Fibroblast of peridontal ligament (primary cell): Measurements from ENCODE around the gene NEK7.
A peak's percentile ranks its signal among the peaks of the same experiment; 100 is the strongest.
"Not testable (repeated sequence)": the region's sequence is repeated elsewhere in the genome, so short reads cannot be mapped to it uniquely, and the experiment has no call there.

Experiments used
- DNase-seq: peaks from one replicate; pipeline ENCODE4 v3.0.0-alpha.2; 2010; ENCODE audit errors: extremely low read depth

NEK7 gene

DNA sequence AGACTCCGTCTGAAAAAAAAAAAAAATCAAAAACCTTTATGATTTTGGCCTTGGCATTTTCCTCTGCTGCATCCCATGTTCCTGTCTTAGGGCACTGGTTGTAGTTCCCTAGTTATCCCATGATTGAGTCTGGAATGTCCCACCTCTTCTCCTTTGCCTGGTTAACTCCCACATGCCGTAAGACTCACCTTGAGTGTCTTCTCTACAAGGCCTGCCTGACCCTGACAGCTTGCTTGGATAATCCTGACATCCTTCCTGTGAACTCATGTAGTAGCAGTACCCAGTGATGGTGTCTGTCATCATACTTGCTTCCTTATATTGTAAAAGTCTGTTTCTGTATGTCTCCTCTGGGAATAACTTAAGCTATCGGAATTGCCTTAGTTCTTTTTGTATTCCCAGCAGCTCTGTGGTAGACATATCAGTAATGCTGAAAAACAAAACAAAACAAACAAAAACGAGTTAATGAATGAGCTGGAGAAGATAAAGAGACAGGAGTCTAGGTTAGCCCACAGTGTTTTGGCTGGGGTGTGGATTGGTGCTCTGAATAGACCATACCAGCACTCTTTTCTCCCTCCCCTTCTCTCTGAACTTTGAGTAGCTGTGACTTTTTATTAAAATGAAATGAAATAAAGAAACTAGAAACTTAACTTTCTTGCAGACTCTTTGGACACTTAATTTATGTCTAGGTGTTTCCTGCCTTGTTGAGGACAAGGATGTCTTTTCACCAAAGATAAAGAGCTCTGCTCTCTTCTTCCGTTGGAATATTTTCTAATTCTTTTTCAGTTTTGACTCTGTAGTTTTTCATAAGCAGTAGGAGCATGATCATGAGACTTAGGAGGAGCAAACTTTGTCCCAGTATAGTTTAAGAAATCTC is 15.1 kb downstream of the NEK7 start:
- no peak for DNase-seq

DNA sequence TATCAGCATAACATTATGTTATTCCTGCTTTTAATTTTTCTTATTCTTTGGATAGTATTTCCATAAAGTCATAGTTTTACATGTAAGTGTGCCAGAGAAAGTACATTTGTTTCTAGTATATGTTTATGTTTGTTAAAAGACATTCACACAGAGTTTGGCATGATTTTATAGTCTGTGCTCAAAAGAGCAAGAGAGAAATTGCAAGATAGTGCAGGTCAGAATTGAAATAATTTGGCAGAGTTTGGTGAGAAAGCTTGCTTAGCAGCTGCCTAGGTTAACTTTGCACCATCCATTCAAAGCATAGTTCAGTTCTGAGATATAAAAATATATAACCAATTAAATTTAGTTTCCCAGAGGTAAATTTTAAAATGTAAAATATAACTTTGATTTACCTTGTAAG is 17.0 kb downstream of the NEK7 start:
- no peak for DNase-seq

DNA sequence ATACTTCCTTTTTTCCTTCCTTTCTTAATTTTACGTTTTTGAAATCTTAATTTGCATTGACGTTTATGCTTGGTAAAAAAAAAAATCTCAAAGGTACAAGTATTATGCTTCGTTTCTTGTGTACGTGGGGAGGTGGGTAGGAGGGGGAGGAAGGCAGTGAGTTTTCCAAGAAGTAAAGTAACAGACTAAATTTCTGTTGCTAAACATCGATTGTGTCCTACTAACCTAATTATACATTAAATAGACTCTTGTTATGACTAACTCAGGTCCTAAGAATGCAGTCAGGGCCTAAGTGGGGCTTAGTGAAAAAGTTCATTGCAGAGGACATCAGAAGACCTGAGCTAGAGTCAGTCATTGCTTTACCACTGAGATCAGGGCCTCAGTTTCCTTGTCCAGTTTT is 17.5 kb downstream of the NEK7 start:
- peak; percentile 31 for DNase-seq

DNA sequence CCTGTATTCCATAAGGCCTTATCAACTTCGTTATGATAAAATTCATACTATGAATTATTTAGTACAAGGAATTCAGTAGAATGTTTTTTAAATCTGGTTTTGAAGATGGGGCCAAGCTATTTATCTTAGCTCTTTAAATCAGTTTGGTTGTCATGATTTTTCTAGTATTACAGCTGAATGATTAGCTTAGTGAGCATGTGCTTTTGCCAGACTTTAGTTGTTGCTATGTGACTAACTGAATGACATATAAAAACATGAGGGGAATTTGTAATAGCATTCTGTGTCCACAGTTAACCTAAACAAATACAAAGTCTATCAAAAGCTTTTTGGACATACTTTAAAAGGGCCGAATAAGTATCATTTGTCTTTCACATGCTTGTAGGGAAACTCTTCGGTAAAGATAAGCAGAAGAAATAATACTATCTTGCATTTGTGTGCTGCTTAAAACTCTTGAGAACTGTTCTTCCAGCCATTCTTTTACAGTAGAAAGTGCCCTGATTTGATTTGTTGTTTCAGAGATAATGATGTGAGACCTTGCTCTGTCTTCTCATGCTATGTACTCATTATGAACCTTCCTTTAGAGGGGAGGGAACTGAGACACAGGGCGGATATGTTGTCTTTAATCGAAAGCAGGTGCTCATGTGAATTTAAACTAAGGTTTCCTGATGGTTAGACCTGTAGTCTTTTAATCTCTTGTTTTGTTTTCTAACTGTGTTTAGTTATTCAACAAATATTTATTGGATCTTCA is 18.8 kb downstream of the NEK7 start:
- peak; percentile 80 for DNase-seq

DNA sequence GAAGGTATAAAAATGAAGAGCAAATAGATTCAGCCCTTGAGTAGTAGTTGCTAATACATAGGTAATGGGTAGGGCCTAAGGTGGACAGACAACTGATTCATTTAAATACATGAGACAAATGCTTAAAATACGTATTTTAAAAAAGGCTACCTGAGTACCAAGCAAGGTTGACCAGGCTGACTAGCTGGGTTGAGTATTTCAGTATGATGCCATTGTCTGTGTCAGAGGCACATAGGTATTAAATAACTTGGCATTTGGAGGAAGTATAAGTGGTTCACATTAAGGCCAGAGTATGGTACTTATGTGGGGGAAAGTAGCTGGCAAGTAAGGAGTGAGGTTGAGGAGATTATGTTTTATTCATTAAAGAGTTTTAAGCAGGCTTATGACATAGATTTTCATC is 19.4 kb downstream of the NEK7 start:
- no peak for DNase-seq

DNA sequence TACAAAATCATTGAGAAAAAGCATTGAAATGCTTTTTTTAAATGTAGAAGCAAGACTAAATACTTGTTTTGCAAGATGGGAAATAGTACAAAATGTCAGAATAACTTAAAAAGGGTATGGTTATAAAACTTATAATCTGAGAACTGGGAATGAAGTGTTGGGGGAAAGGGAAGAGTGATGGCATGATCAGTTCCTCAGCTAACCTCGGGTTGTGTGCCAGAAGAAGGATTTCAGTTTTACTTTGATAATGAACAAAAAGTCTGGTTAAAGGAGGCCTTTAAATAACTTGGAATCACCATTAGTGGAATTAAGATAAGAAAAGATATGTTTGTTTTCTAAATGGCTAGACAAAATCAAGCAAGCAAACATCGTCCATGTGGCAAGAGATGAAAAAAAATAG is 20.7 kb downstream of the NEK7 start:
- DNase-seq: no peak

DNA sequence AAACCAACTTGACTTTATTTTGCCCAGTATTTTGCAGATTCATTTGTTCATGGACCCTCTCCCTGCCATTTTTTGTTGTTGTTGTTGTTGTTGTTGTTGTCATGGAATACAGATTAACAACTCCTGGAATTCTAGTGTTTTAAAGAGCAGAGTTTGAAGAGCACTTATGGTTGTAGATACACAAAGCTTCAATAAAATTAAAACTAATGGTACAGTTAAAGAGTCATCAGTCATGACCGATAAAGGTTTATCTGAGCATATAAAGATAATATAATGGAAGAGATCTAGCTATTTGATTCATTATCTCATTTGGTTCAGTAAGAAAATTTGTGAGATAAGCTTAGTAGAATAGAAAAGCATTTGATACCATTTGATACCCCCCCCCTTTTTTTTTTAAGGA is 21.8 kb downstream of the NEK7 start:
- DNase-seq: no peak

DNA sequence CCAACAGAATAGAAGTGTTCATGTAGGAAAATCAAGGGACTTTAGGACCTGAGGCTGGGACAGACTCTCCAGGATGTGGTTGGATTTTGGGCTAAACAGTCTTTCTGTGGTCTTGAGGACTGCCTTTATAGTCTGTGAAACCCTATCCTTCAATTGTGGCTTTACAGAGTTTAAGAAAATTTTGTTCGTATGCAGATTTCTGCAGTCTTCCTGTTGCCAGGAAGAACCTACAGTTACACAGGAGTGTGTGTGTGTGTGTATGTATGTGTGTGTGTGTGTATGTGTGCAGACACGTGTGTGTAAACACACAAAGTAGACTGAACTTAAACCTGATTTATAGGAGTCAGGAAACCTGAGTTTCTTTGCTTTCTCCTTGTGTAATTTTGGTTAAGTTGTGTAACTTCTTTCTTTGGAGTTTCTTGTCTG is 22.8 kb downstream of the NEK7 start:
- DNase-seq: peak; percentile 81

DNA sequence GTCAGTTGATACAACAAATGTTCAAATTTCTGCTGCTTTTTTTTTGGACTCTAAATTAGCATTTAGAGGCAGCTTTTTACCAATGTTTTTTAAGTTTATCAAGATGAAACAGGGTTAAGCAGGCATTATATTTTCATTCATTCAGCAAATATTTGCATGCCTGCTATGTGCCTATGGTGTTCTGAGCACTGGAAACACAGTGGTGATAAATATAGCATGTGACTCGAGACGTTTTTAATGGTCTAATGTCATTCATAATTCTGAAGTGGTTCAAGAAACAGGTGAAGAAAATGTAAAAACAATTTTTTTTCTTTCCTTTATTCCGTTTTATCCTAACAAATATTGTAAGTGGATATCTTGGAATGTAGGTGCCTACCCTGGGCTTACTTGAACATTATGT is 26.8 kb downstream of the NEK7 start:
- no peak for DNase-seq

DNA sequence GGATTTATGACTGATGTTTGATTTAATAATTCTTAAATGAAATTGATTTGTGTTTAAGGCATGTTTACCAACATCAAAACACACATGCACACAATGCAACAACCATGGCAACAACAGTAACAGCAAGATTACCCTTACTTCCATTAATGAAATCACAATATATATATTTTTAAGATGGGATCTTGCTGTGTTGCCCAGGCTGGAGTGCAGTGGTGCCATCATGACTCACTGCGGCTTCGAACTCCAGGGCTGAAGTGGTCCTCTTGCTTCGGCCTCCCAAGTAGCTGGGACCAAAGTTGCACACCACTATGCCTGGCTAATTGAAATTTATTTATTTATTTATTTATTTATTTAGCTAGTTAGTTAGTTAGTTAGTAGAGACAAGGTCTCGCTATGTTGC is 27.7 kb downstream of the NEK7 start:
- no peak for DNase-seq

DNA sequence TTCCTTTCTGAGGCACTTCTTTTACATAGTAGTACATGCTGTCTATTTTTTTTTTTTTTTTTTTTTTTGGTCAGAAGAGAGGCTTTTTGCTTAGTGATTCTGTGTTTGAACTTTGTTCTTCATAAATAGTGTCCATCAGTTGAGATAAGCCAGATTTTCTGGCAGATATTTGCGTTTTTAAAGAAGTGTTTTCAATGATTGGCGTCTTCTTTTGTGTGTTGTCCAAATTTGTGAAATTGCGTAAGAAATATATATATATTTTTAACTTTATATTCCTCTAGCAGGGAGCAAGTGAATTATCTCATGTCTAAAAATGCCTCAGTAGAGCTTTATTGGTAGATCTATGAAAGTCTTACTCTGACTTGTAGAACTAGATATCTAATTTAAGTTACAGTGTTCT is 28.3 kb downstream of the NEK7 start:
- no peak for DNase-seq

DNA sequence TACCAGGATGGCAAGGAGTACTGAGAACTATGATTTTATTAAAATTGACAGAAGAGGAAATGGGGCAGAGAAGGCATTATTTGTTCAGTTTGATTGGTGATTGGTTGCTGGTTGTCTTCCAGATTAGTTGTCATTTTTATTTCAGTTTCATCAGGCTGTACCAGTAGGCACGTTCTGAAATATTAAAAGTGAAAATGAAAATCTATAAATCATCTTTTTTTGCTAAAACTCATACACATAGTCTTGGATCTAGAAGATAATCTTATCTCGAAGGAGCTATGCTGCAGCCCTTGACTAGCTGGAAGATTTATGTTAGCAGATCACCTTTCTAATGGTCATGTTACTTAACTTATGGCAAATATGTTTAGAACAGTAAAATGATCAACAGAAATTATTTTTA is 29.0 kb downstream of the NEK7 start:
- no peak for DNase-seq

DNA sequence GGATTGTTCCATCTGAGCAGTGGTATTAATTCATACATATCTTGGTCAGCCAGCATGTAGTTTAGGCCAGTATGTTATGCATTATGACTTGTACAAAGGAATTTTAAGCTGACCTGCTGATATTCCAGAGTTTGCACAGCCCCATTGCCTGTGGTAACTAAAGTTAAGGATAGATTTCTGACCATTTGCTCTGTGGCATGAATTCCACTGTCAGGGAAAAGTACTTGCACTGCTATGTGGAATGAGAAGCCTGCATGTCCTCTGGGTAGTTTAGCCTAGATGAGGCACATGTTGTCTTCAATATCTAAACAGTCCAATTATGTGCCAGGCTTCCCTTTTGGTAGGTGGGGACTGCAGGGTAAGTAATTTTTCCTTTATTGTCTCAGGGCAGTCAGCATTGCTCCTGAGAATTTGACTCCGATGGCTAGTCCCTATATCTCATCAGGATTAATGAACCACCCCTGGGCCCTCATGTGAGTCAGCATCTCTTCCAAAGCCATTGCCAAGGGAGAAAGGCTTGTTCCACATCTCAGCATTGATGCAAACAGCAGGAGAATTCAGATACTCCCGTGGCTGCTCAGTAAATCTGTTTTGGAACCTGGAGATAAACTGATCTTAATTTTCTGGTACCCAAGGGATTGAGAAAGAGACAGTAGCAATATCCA is 30.2 kb downstream of the NEK7 start:
- DNase-seq: peak; percentile 28

DNA sequence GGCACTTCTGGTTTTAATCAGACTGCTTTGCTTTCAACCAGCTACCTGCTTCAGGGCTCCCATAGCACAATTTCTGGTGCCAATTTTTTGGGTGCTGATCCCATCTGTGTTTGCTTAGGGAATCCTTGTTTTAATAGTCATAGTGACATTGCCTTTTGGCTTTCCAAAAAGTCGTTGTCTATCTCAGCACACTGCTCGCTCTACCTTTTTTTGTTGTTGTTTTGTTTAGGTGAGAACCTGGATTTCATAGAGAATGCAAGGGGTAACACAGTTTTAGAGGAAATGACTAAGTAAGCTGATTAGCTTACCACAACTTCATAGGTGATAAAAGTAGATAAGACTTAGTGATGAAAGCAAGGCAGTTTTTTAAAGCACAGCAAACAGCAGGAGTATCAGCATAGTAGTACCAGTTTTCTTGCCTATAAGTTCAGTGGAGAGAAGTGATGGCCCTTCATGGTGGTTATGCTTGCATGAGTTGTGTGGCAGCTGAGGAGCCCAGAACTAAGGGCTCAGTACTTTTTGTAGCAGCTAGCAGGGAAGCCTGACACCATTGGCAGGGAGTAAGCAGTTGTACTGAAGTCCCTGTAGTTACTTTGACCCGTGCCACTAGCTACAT is 31.3 kb downstream of the NEK7 start:
- DNase-seq: no peak

DNA sequence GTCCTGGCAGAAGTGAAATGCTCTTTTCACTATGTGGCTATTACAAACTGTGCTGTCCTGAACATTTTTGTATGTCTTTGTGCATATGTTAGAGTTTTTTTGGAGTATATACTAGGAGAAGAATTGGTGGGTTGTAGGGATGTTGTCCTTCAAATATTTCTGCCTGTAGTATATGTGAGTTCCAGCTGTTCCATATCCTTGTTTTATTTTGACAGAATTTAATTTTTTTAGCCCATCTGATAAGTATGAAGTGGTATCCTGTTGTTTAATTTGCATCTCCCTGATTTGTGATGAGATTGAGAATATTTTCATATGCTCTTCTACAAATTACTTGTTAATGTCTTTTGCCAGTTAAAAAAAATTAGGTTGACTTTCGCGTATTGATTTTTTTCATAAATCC is 34.3 kb downstream of the NEK7 start:
- DNase-seq: no peak

DNA sequence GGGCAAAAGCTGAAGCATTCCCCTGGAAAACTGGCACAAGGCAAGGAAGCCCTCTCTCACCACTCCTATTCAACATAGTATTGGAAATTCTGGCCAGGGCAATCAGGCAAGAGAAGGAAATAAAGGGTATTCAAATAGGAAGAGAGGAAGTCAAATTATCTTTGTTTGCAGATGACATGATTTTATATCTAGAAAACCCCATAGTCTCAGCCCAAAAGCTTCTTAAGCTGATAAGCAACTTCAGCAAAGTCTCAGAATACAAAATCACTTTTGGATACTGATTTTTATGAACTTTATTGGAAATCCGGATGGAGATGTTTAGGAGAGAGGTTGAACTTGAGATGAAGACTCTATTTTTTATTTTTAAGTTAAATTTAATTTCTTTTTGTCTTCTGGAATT is 37.1 kb downstream of the NEK7 start:
- DNase-seq: not testable (repeated sequence)

DNA sequence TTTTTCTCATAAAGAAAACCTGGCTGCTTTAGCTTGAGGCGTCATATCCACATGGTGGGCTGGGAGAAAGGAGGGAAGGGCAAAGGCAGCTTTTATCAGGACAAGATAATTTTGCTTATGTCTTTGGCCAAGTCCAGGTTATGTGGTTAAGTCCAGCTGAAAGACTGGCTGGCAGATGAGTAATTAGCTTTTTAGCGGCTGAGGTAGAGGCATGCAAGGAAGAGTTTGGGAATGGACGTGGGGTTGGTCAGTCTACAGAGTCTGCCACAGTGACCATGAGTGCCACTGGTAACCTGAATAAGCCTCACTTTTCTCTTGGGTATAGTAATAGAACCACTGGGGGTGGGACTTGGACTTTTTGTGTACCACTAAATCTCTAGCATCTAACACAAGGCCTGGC is 39.8 kb downstream of the NEK7 start:
- no peak for DNase-seq

DNA sequence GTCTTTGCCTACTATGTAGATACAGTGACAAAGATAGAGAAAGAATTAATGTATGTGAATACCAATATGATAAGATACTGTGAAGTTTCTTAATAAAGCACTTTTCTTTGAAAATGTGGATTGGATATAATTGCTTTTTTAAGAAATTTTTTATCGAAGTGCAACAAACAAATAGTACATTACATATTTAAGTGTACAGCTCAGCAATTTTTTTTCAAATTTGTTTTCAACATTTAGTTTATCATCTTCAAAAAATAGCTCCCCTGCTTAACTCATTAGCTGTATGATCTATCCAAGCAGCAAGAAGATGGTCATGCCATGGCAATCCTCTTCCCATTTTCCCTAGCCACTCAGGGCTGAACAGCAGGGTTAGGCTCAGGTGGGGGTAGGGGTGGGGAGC is 40.5 kb downstream of the NEK7 start:
- DNase-seq: no peak

DNA sequence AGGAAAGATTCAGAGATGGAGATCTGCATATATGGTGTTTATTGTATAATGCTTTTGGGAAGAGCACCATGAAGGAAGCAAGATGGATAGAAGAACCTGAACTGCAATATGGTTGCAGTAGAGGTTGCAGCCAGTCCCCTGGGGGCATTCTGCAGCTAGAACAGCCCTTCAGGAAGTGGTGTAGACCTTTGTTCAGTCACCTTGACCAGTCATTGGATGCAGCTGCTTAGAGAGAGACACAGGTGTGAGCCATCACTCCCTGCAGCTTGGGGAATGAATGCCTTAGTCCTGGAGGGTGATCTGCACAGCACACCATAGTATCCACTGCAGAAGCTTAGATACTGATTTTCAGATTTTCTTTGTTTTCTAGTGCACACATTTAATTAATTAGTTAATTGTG is 42.3 kb downstream of the NEK7 start:
- no peak for DNase-seq

DNA sequence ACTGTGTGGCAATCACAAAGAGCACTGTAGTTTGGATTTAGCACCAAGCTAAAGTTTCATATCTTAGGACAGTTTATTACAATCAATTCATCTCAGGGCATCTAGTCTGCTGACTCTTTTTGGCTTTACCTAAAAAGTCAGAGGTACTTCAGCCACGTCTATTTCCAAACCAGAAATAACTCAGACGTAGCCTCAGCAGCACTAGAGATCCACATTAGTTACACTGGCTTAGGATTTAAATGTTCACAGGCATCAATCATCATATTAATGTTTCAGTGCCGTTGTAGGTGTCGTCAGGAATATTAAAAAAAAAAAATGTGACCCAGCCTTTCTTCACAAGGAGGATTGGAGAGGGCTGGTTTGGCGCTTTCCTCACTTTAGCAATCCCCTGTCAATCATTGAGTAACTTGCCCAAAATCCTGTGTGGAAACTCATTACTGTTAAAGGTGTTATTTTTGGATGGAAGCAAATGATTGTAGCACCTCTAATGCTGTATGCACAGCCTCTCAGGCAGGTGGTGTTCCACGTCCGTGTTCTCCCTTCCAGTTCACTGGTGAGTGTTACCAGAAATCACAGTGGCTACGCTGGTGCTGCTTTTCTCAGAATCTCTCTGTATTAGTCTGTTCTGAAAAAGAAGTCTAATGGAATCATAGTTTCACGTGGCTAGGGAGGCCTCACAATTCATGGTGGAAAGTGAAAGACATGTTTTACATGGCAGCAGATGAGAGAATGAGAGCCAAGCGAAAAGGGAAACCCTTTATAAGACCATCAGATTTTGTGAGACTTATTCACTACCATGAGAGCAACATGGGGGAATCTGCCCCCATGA is 45.4 kb downstream of the NEK7 start:
- no peak for DNase-seq

DNA sequence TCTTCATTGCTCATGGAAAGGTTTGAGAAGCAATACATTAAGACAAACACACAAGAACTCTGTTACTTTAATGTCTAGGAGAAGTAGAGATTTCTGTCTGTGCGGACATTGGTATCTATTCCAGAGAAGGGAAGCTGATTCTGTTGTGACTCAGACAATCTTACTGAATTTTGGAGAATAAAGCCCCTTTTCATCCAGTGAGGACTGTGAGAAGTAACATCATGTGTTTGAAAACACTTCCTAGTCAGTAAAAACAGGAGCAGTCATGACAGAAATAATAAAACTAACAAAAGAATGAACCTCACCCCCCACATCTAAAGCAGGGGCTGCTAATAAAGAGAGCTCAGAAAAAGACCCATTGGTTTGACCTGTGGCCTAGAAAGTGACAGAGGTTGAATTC is 46.6 kb downstream of the NEK7 start:
- DNase-seq: no peak
